Activated T-helper 2 cell treated with anti-CD3 and anti-CD28 coated beads, Interferon-gamma antibody, Interleukin-2, Interleukin-4, amounts not matched to agents 10 μg/mL and 5 μg/mL and 100 μg/mL, durations not matched to agents 14 hours and 24 hours and 36 hours (primary cell): ENCODE results near the gene NCAM1. TPM values are rescaled to one million over a fixed set of nuclear protein-coding genes. Genes with fewer than 3 reads are reported as not detected.

Experiments used
- DNase-seq: peaks from one replicate; pipeline ENCODE4 v3.0.0; 2021; ENCODE audit warnings: low spot score
- H3K27ac Mint-ChIP-seq: one replicate; pipeline ENCODE4 v1.8.0; 2021; ENCODE audit warnings: mixed read lengths
- H3K27me3 Mint-ChIP-seq: one replicate; pipeline ENCODE4 v1.8.0; 2021; ENCODE audit warnings: low read depth, mixed read lengths
- H3K36me3 Mint-ChIP-seq: one replicate; pipeline ENCODE4 v1.8.0; 2021; ENCODE audit warnings: low read depth, mixed read lengths
- H3K4me1 Mint-ChIP-seq: one replicate; pipeline ENCODE4 v1.8.0; 2021; ENCODE audit warnings: low read depth, mixed read lengths
- H3K4me3 Mint-ChIP-seq: one replicate; pipeline ENCODE4 v1.8.0; 2021; ENCODE audit warnings: low read depth, mild to moderate bottlenecking, moderate library complexity, mixed read lengths
- H3K9me3 Mint-ChIP-seq: one replicate; pipeline ENCODE4 v1.8.0; 2021; ENCODE audit warnings: mixed read lengths
- intact Hi-C: fragments of 100-400 bp; cut with micrococcal nuclease; formaldehyde crosslinking; loops from one replicate; pipeline ENCODE4 v1.15.1; 2023
- total RNA-seq: library from RNA; stranded (reverse); gene quantifications from 2 replicates; pipeline ENCODE4 v1.2.3, GENCODE V29; 2022

Gene NCAM1
- total RNA-seq, 1 donor from 2014 or later: not detected

GRCh38 chr11:113240790-113241635 is 279.8 kb downstream of the NCAM1 start:
- no peaks in the 10 kb centered on the region for H3K36me3 Mint-ChIP-seq
- H3K27ac Mint-ChIP-seq: no peak overlapping the region
- intact Hi-C loops: no loop called here
- DNase-seq: no peak
- no peak overlapping the region for H3K4me3 Mint-ChIP-seq
- peaks cover 15% of the 10 kb centered on the region for H3K4me1 Mint-ChIP-seq
- peaks cover 25% of the 10 kb centered on the region for H3K27me3 Mint-ChIP-seq
- H3K9me3 Mint-ChIP-seq: no peaks in the 10 kb centered on the region

- Mint-ChIP-seq H3K4me3 (no peak overlapping the region), H3K4me1 (peaks cover 17% of the 10 kb centered on the region), H3K27me3 (peaks cover 27% of the 10 kb centered on the region), H3K9me3 (no peaks in the 10 kb centered on the region), H3K36me3 (no peaks in the 10 kb centered on the region), H3K27ac (no peak overlapping the region)
- intact Hi-C loops: no loop called here
- no peak for DNase-seq
Observed at GRCh38 chr11:113241636-113242054, 280.4 kb downstream of the NCAM1 start.

- Mint-ChIP-seq H3K4me3 (no peak overlapping the region), H3K9me3 (no peaks in the 10 kb centered on the region), H3K27ac (no peak overlapping the region), H3K36me3 (no peaks in the 10 kb centered on the region), H3K27me3 (peaks cover 32% of the 10 kb centered on the region), H3K4me1 (peaks cover 17% of the 10 kb centered on the region)
- DNase-seq: no peak
- intact Hi-C loops: no loop called here
Observed at GRCh38 chr11:113242060-113242459, 280.8 kb downstream of the NCAM1 start.

GRCh38 chr11:113242767-113243397 is 281.7 kb downstream of the NCAM1 start:
- Mint-ChIP-seq H3K4me1 (peaks cover 17% of the 10 kb centered on the region), H3K9me3 (no peaks in the 10 kb centered on the region), H3K4me3 (peak overlapping the region; percentile 31), H3K27me3 (peaks cover 36% of the 10 kb centered on the region), H3K36me3 (no peaks in the 10 kb centered on the region), H3K27ac (no peak overlapping the region)
- DNase-seq: peak; percentile 46
- intact Hi-C loops: no loop called here

- H3K27ac Mint-ChIP-seq: no peak overlapping the region
- H3K27me3 Mint-ChIP-seq: peaks cover 36% of the 10 kb centered on the region
- DNase-seq: no peak
- H3K9me3 Mint-ChIP-seq: no peaks in the 10 kb centered on the region
- no peak overlapping the region for H3K4me3 Mint-ChIP-seq
- intact Hi-C loops: no loop called here
- peaks cover 19% of the 10 kb centered on the region for H3K4me1 Mint-ChIP-seq
- H3K36me3 Mint-ChIP-seq: no peaks in the 10 kb centered on the region
Observed at GRCh38 chr11:113243696-113244095, 282.5 kb downstream of the NCAM1 start.

- H3K27me3 Mint-ChIP-seq: peaks cover 31% of the 10 kb centered on the region
- intact Hi-C loops: no loop called here
- no peak overlapping the region for H3K4me3 Mint-ChIP-seq
- no peaks in the 10 kb centered on the region for H3K36me3 Mint-ChIP-seq
- no peak overlapping the region for H3K27ac Mint-ChIP-seq
- H3K9me3 Mint-ChIP-seq: no peaks in the 10 kb centered on the region
- peaks cover 29% of the 10 kb centered on the region for H3K4me1 Mint-ChIP-seq
- DNase-seq: no peak
Observed at GRCh38 chr11:113245216-113245615, 284.0 kb downstream of the NCAM1 start.

GRCh38 chr11:113247221-113247620 is 286.0 kb downstream of the NCAM1 start:
- DNase-seq: no peak
- Mint-ChIP-seq H3K4me1 (peaks cover 35% of the 10 kb centered on the region), H3K9me3 (no peaks in the 10 kb centered on the region), H3K4me3 (no peak overlapping the region), H3K36me3 (no peaks in the 10 kb centered on the region), H3K27ac (no peak overlapping the region), H3K27me3 (peaks cover 24% of the 10 kb centered on the region)
- intact Hi-C loops: no loop called here

GRCh38 chr11:113247966-113248365 is 286.7 kb downstream of the NCAM1 start:
- no peaks in the 10 kb centered on the region for H3K36me3 Mint-ChIP-seq
- H3K27ac Mint-ChIP-seq: no peak overlapping the region
- intact Hi-C loops: no loop called here
- peaks cover 22% of the 10 kb centered on the region for H3K27me3 Mint-ChIP-seq
- no peak for DNase-seq
- H3K4me1 Mint-ChIP-seq: peaks cover 31% of the 10 kb centered on the region
- H3K9me3 Mint-ChIP-seq: no peaks in the 10 kb centered on the region
- no peak overlapping the region for H3K4me3 Mint-ChIP-seq

- peak overlapping the region; percentile 38 for H3K27ac Mint-ChIP-seq
- H3K4me3 Mint-ChIP-seq: no peak overlapping the region
- H3K9me3 Mint-ChIP-seq: no peaks in the 10 kb centered on the region
- intact Hi-C loops: no loop called here
- no peaks in the 10 kb centered on the region for H3K36me3 Mint-ChIP-seq
- no peak for DNase-seq
- H3K4me1 Mint-ChIP-seq: peaks cover 24% of the 10 kb centered on the region
- peaks cover 17% of the 10 kb centered on the region for H3K27me3 Mint-ChIP-seq
Observed at GRCh38 chr11:113248702-113249490, 287.7 kb downstream of the NCAM1 start.

- Mint-ChIP-seq H3K36me3 (no peaks in the 10 kb centered on the region), H3K4me1 (peaks cover 21% of the 10 kb centered on the region), H3K9me3 (no peaks in the 10 kb centered on the region), H3K27ac (peak overlapping the region; percentile 38), H3K27me3 (peaks cover 17% of the 10 kb centered on the region), H3K4me3 (no peak overlapping the region)
- no peak for DNase-seq
- intact Hi-C loops: no loop called here
Observed at GRCh38 chr11:113249491-113249763, 288.2 kb downstream of the NCAM1 start.

- Mint-ChIP-seq H3K27ac (no peak overlapping the region), H3K4me3 (no peak overlapping the region), H3K36me3 (no peaks in the 10 kb centered on the region), H3K27me3 (peaks cover 17% of the 10 kb centered on the region), H3K9me3 (no peaks in the 10 kb centered on the region), H3K4me1 (peaks cover 20% of the 10 kb centered on the region)
- intact Hi-C loops: no loop called here
- no peak for DNase-seq
Observed at GRCh38 chr11:113249786-113250185, 288.6 kb downstream of the NCAM1 start.

- H3K36me3 Mint-ChIP-seq: no peaks in the 10 kb centered on the region
- H3K27ac Mint-ChIP-seq: no peak overlapping the region
- peaks cover 15% of the 10 kb centered on the region for H3K27me3 Mint-ChIP-seq
- no peak for DNase-seq
- peaks cover 18% of the 10 kb centered on the region for H3K4me1 Mint-ChIP-seq
- no peak overlapping the region for H3K4me3 Mint-ChIP-seq
- intact Hi-C loops: no loop called here
- no peaks in the 10 kb centered on the region for H3K9me3 Mint-ChIP-seq
Observed at GRCh38 chr11:113251281-113251680, 290.1 kb downstream of the NCAM1 start.

- intact Hi-C loops: no loop called here
- Mint-ChIP-seq H3K27me3 (peaks cover 5% of the 10 kb centered on the region), H3K4me1 (peaks cover 18% of the 10 kb centered on the region), H3K36me3 (no peaks in the 10 kb centered on the region), H3K4me3 (no peak overlapping the region), H3K27ac (no peak overlapping the region), H3K9me3 (no peaks in the 10 kb centered on the region)
- no peak for DNase-seq
Observed at GRCh38 chr11:113253406-113253805, 292.2 kb downstream of the NCAM1 start.
